Ovary (tissue), 9 donors: ENCODE data around the gene RBM15B. TPM values are rescaled to one million over a fixed set of nuclear protein-coding genes. Genes with fewer than 3 reads are reported as not detected.
"Not testable (repeated sequence)": the region's sequence is repeated elsewhere in the genome, so short reads cannot be mapped to it uniquely, and the experiment has no call there.

ENCODE experiments used
- DNase-seq, 5 donors: peaks; one replicate each; pipeline ENCODE4 v3.0.0-alpha.2; 2019 to 2020
- H3K27ac ChIP-seq, 2 donors: fragments of 200-600 bp; one replicate each; pipeline versions ENCODE4 v1.5.1 to v1.8.0; 2019 to 2022
- H3K27me3 ChIP-seq: fragments of 200-600 bp; one replicate; pipeline ENCODE4 v1.8.0; 2022
- H3K36me3 ChIP-seq: fragments of 200-600 bp; sonication (generic); one replicate; pipeline ENCODE4 v1.5.1; 2019
- H3K4me1 ChIP-seq: one replicate; pipeline ENCODE4 v1.8.1; 2013; ENCODE audit warnings: mild to moderate bottlenecking, moderate library complexity; ENCODE audit not compliant: insufficient read depth
- H3K4me3 ChIP-seq: fragments of 200-600 bp; sonication (generic); one replicate; pipeline ENCODE4 v1.5.1; 2017
- H3K9me3 ChIP-seq, 2 donors: fragments of 200-600 bp in 1 of 2; sonication (generic) in 1 of 2; one replicate each; pipeline versions ENCODE4 v1.5.1 to v1.8.1; 2013 to 2019; ENCODE audit warnings: mild to moderate bottlenecking in 1 of 2, moderate library complexity in 1 of 2
- CTCF ChIP-seq, 3 donors: fragments of 450-650 bp in 2 of 3; fragments of 200-600 bp in 1 of 3; IDR thresholded peaks; one replicate each; pipeline versions ENCODE4 v1.5.1 to v1.8.0; 2016 to 2022; ENCODE audit warnings: antibody characterized with exemption in 3 of 3, mild to moderate bottlenecking in 1 of 3
- EP300 ChIP-seq: sonication (generic); formaldehyde crosslinking; IDR thresholded peaks from one replicate; pipeline ENCODE4 v1.6.1; 2017; ENCODE audit warnings: antibody characterized with exemption
- POLR2A ChIP-seq: fragments of 450-650 bp; IDR thresholded peaks from one replicate; pipeline ENCODE4 v1.6.1; 2017; ENCODE audit warnings: antibody characterized with exemption, mild to moderate bottlenecking, moderate library complexity
- WGBS, 3 donors: extraction: QIAGEN DNeasy Blood & Tissue Kit in 1 of 3; methylation state at CpG; one replicate each; pipeline versions ENCODE4 v1.1.5 to v1.1.7; 2013 to 2017; 5-methylcytosine and 5-hydroxymethylcytosine counted together
- intact Hi-C, 4 donors: fragments of 100-400 bp; cut with DNase I; formaldehyde crosslinking; loops; one replicate each; pipeline versions ENCODE4 v1.11.0 to v1.15.1; 2022 to 2023
- polyA plus RNA-seq, 2 donors: library from polyadenylated mRNA; stranded (reverse); fragments of 200-250 nt in 1 of 2; fragments of 350-450 nt in 1 of 2; fragmentation: Illumina TruSeq in 1 of 2; extraction: RNeasy Lipid Tissue Mini Kit (QIAGEN cat#74804) in 1 of 2; gene quantifications; one replicate each; pipeline ENCODE4 v1.2.3, GENCODE V29; 2013 to 2014
- total RNA-seq, 7 donors: library from RNA; depleted of rRNA in 2 of 7; stranded (reverse); fragments of >200 nt in 2 of 7; fragmentation: NEBNext Ultra II Directional in 3 of 7; extraction: Animal tissue kit (Norgen Biotek cat#: 25700) in 3 of 7; gene quantifications; one replicate each; pipeline versions ENCODE4 v1.1.0 to v1.2.4, GENCODE V29; 2016 to 2023
- donor health status: DM: no; HTN: no; CAD: no; lungs with moderate emphysema.
- donor health status: DM: no; HTN: no; CAD: no.
- donor health status: Bipolar disorder and iron deficiency.
- donor health status: DM: yes; HTN: yes; CAD: no.
- donor health status: DM: no; HTN: no; CAD: no.
- donor health status: DM: yes; HTN: yes; CAD: no.

RBM15B gene
- total and polyA plus RNA-seq, 9 donors, result 16.1 to 40.2 (median 27.6) TPM

GRCh38 chr3:51361746-51362145 is 29.3 kb upstream of the RBM15B start:
- Histone ChIP-seq H3K4me3 (no peak overlapping the region), H3K27me3 (no peaks in the 10 kb centered on the region), H3K27ac (no peak overlapping the region), H3K4me1 (no peaks in the 10 kb centered on the region), H3K9me3 (no peaks in the 10 kb centered on the region), H3K36me3 (no peaks in the 10 kb centered on the region)
- DNase-seq, result peak in 1 of 5 donors; percentile 10
- intact Hi-C loops, result no loop called here
- 89 to 92% (median 91%) methylated on average over 6 of the region's 6 CpGs for WGBS, 3 donors
- TF ChIP-seq CTCF (IDR thresholded peaks at IDR 0.05) (no peak), POLR2A (no peak), EP300 (no peak)

GRCh38 chr3:51362476-51362875 is 28.6 kb upstream of the RBM15B start:
- peak in 1 of 5 donors; percentile 7 for DNase-seq
- H3K4me1 ChIP-seq, result no peaks in the 10 kb centered on the region
- H3K9me3 ChIP-seq, result no peaks in the 10 kb centered on the region
- 81 to 82% (median 82%) methylated on average over 9 of the region's 9 CpGs for whole genome bisulfite sequencing, 3 donors
- no peak overlapping the region for H3K4me3 ChIP-seq
- H3K27me3 ChIP-seq, result no peaks in the 10 kb centered on the region
- TF ChIP-seq POLR2A (no peak), EP300 (no peak), CTCF (IDR thresholded peaks at IDR 0.05) (no peak)
- intact Hi-C loops, result no loop called here
- no peaks in the 10 kb centered on the region for H3K36me3 ChIP-seq
- H3K27ac ChIP-seq, result no peak overlapping the region

- H3K36me3 ChIP-seq, H3K4me3 ChIP-seq, H3K9me3 ChIP-seq, H3K4me1 ChIP-seq, intact Hi-C loops, H3K27me3 ChIP-seq, H3K27ac ChIP-seq: not testable (repeated sequence)
- 88 to 92% (median 89%) methylated on average over 8 of the region's 8 CpGs for WGBS, 3 donors
- DNase-seq, result peak in 1 of 5 donors; percentile 7
Observed at GRCh38 chr3:51368276-51368675, 22.8 kb upstream of the RBM15B start.

GRCh38 chr3:51371943-51372557 is 19.0 kb upstream of the RBM15B start:
- peak in 2 of 5 donors; percentile 12 to 24 for DNase-seq
- H3K27ac ChIP-seq, result no peak overlapping the region
- H3K36me3 ChIP-seq, result no peaks in the 10 kb centered on the region
- H3K4me3 ChIP-seq, result no peak overlapping the region
- intact Hi-C loops, result no loop called here
- no peaks in the 10 kb centered on the region for H3K4me1 ChIP-seq
- WGBS, 3 donors, result 24 to 30% (median 26%) methylated on average over 4 of the region's 4 CpGs
- H3K9me3 ChIP-seq, result no peaks in the 10 kb centered on the region
- no peak for TF ChIP-seq POLR2A
- TF ChIP-seq CTCF (IDR thresholded peaks at IDR 0.05), result peak in 1 of 3 donors; percentile 12
- no peak for TF ChIP-seq EP300
- H3K27me3 ChIP-seq, result no peaks in the 10 kb centered on the region

- no peak for TF ChIP-seq CTCF (IDR thresholded peaks at IDR 0.05)
- TF ChIP-seq POLR2A, result no peak
- TF ChIP-seq EP300, result no peak
- no peaks in the 10 kb centered on the region for H3K4me1 ChIP-seq
- intact Hi-C loops, result no loop called here
- H3K27me3 ChIP-seq, result no peaks in the 10 kb centered on the region
- peak in 2 of 5 donors; percentile 5 to 15 for DNase-seq
- WGBS, 3 donors, result 69 to 78% (median 70%) methylated on average over 5 of the region's 5 CpGs
- no peak overlapping the region for H3K4me3 ChIP-seq
- no peak overlapping the region for H3K27ac ChIP-seq
- no peaks in the 10 kb centered on the region for H3K36me3 ChIP-seq
- H3K9me3 ChIP-seq, result no peaks in the 10 kb centered on the region
Observed at GRCh38 chr3:51373658-51374421, 17.2 kb upstream of the RBM15B start.
